Astrocyte (in vitro differentiated cells and primary cell): ENCODE data around the gene C6orf62. TPM values are rescaled to one million over a fixed set of nuclear protein-coding genes. Genes with fewer than 3 reads are reported as not detected.
"Not testable (repeated sequence)": the region's sequence is repeated elsewhere in the genome, so short reads cannot be mapped to it uniquely, and the experiment has no call there.

Experiments
- DNase-seq: peaks from one replicate; pipeline ENCODE4 v3.0.0-alpha.2; 2010; ENCODE audit warnings: low read depth
- FAIRE-seq: peaks from 2 replicates; lab custom pipeline; 2011; peaks lifted over from hg19 to GRCh38; lab: Jason Lieb, UNC
- H2AFZ ChIP-seq: 2 replicates; pipeline ENCODE4 v1.6.0; 2012; ENCODE audit warnings: low read depth, low read length, inconsistent platforms
- H3K27ac ChIP-seq: 2 replicates; pipeline ENCODE4 v1.5.1; 2011; ENCODE audit warnings: low read depth, low read length, inconsistent platforms
- H3K27me3 ChIP-seq: 2 replicates; pipeline ENCODE4 v1.6.0; 2011; ENCODE audit warnings: low read length, inconsistent platforms; ENCODE audit not compliant: insufficient read depth
- H3K36me3 ChIP-seq: 2 replicates; pipeline ENCODE4 v1.5.1; 2011; ENCODE audit warnings: low read length, inconsistent platforms; ENCODE audit not compliant: insufficient read depth
- H3K4me1 ChIP-seq: 2 replicates; pipeline ENCODE4 v1.5.1; 2011; ENCODE audit warnings: low read length, inconsistent platforms; ENCODE audit not compliant: insufficient read depth
- H3K4me2 ChIP-seq: 2 replicates; pipeline ENCODE4 v1.6.0; 2012; ENCODE audit warnings: low read length, inconsistent platforms
- H3K4me3 ChIP-seq: 2 replicates; pipeline ENCODE4 v1.5.1; 2011; ENCODE audit warnings: low read depth, mild to moderate bottlenecking, low read length, inconsistent platforms; ENCODE audit not compliant: insufficient read depth
- H3K79me2 ChIP-seq: 2 replicates; pipeline ENCODE4 v1.6.0; 2012; ENCODE audit warnings: mild to moderate bottlenecking, low read length, inconsistent platforms; ENCODE audit not compliant: insufficient read depth
- H3K9ac ChIP-seq: 2 replicates; pipeline ENCODE4 v1.6.0; 2012; ENCODE audit warnings: mild to moderate bottlenecking, low read length, inconsistent platforms
- H3K9me3 ChIP-seq: 2 replicates; pipeline ENCODE4 v1.5.1; 2012; ENCODE audit warnings: low read depth, mild to moderate bottlenecking, low read length, inconsistent platforms; ENCODE audit not compliant: insufficient read depth
- H4K20me1 ChIP-seq: 2 replicates; pipeline ENCODE4 v1.6.0; 2012; ENCODE audit warnings: low read length, inconsistent platforms; ENCODE audit not compliant: insufficient read depth
- H3K27ac Mint-ChIP-seq: one replicate; pipeline ENCODE4 v1.8.0; 2021; ENCODE audit warnings: mild to moderate bottlenecking, mixed read lengths; ENCODE audit not compliant: unreplicated experiment
- H3K27me3 Mint-ChIP-seq: one replicate; pipeline ENCODE4 v1.8.0; 2021; ENCODE audit warnings: low read depth, mixed read lengths; ENCODE audit not compliant: unreplicated experiment
- H3K36me3 Mint-ChIP-seq: one replicate; pipeline ENCODE4 v1.8.0; 2021; ENCODE audit warnings: low read depth, mixed read lengths; ENCODE audit not compliant: unreplicated experiment
- H3K4me1 Mint-ChIP-seq: one replicate; pipeline ENCODE4 v1.8.0; 2021; ENCODE audit warnings: low read depth, mixed read lengths; ENCODE audit not compliant: unreplicated experiment
- H3K4me3 Mint-ChIP-seq: one replicate; pipeline ENCODE4 v1.8.0; 2021; ENCODE audit warnings: mild to moderate bottlenecking, moderate library complexity, mixed read lengths; ENCODE audit not compliant: unreplicated experiment
- H3K9me3 Mint-ChIP-seq: one replicate; pipeline ENCODE4 v1.8.0; 2021; ENCODE audit warnings: mild to moderate bottlenecking, mixed read lengths; ENCODE audit not compliant: unreplicated experiment
- CTCF ChIP-seq: IDR thresholded peaks from 2 replicates; pipeline ENCODE4 v1.5.1; 2011; ENCODE audit warnings: low read depth, mild to moderate bottlenecking, inconsistent platforms, low read length, moderate library complexity; ENCODE audit not compliant: insufficient read depth
- EZH2 ChIP-seq: IDR thresholded peaks from 2 replicates; pipeline ENCODE4 v1.6.1; 2012; ENCODE audit warnings: mild to moderate bottlenecking, low read length, inconsistent platforms; ENCODE audit not compliant: insufficient read depth
- total RNA-seq: library from RNA; stranded (reverse); gene quantifications from 2 replicates; pipeline ENCODE4 v1.2.1, GENCODE V29; 2021

C6orf62 gene
- total RNA-seq, 1 donor from 2014 or later = 162 TPM

- no peaks in the 10 kb centered on the region for H3K36me3 ChIP-seq
- no peaks in the 10 kb centered on the region for H4K20me1 ChIP-seq
- H3K27ac ChIP-seq = no peak overlapping the region
- H3K4me3 ChIP-seq = no peak overlapping the region
- Mint-ChIP-seq H3K4me3 (no peak overlapping the region), H3K4me1 (peaks cover 3% of the 10 kb centered on the region), H3K9me3 (no peaks in the 10 kb centered on the region), H3K27me3 (no peaks in the 10 kb centered on the region), H3K36me3 (peaks cover 4% of the 10 kb centered on the region), H3K27ac (no peak overlapping the region)
- H3K9me3 ChIP-seq = no peaks in the 10 kb centered on the region
- H3K4me1 ChIP-seq = no peaks in the 10 kb centered on the region
- no peak overlapping the region for H2AFZ ChIP-seq
- no peak overlapping the region for H3K4me2 ChIP-seq
- no peaks in the 10 kb centered on the region for H3K79me2 ChIP-seq
- FAIRE-seq (no peak), DNase-seq (no peak)
- H3K27me3 ChIP-seq = no peaks in the 10 kb centered on the region
- H3K9ac ChIP-seq = no peak overlapping the region
- no peak for TF ChIP-seq EZH2
- no peak for TF ChIP-seq CTCF
Measured at GRCh38 chr6:24686408-24686807, 32.5 kb downstream of the C6orf62 start.

GRCh38 chr6:24683297-24684296 is 35.4 kb downstream of the C6orf62 start:
- Histone ChIP-seq H4K20me1 (no peaks in the 10 kb centered on the region), H3K79me2 (no peaks in the 10 kb centered on the region), H3K27me3 (no peaks in the 10 kb centered on the region), H3K4me1 (no peaks in the 10 kb centered on the region), H3K4me3 (no peak overlapping the region), H2AFZ (no peak overlapping the region), H3K36me3 (no peaks in the 10 kb centered on the region), H3K4me2 (no peak overlapping the region), H3K27ac (no peak overlapping the region), H3K9ac (no peak overlapping the region), H3K9me3 (no peaks in the 10 kb centered on the region)
- no peak for TF ChIP-seq EZH2
- no peak for TF ChIP-seq CTCF
- Mint-ChIP-seq H3K4me1 (peaks cover 3% of the 10 kb centered on the region), H3K27me3 (no peaks in the 10 kb centered on the region), H3K36me3 (peaks cover 4% of the 10 kb centered on the region), H3K4me3 (no peak overlapping the region), H3K27ac (no peak overlapping the region), H3K9me3 (no peaks in the 10 kb centered on the region)
- FAIRE-seq (no peak), DNase-seq (no peak)

- Histone ChIP-seq H3K36me3 (no peaks in the 10 kb centered on the region), H4K20me1 (no peaks in the 10 kb centered on the region), H3K4me1 (no peaks in the 10 kb centered on the region), H3K9ac (no peak overlapping the region), H3K9me3 (no peaks in the 10 kb centered on the region), H3K27me3 (no peaks in the 10 kb centered on the region), H3K4me2 (no peak overlapping the region), H2AFZ (no peak overlapping the region), H3K79me2 (no peaks in the 10 kb centered on the region), H3K27ac (no peak overlapping the region), H3K4me3 (no peak overlapping the region)
- FAIRE-seq = no peak
- H3K36me3 Mint-ChIP-seq = peaks cover 4% of the 10 kb centered on the region
- no peaks in the 10 kb centered on the region for H3K27me3 Mint-ChIP-seq
- H3K27ac Mint-ChIP-seq = no peak overlapping the region
- peaks cover 4% of the 10 kb centered on the region for H3K9me3 Mint-ChIP-seq
- no peak for DNase-seq
- peaks cover 3% of the 10 kb centered on the region for H3K4me1 Mint-ChIP-seq
- TF ChIP-seq EZH2 (no peak), CTCF (no peak)
- no peak overlapping the region for H3K4me3 Mint-ChIP-seq
Measured at GRCh38 chr6:24680582-24680981, 38.4 kb downstream of the C6orf62 start.

GRCh38 chr6:24678792-24679352 is 40.1 kb downstream of the C6orf62 start:
- FAIRE-seq = not testable (repeated sequence)

More at GRCh38 chr6:24678792-24679352, 40.1 kb downstream of the C6orf62 start:
- H3K9me3 ChIP-seq, H3K9ac ChIP-seq, H3K4me3 ChIP-seq, H3K36me3 Mint-ChIP-seq, H3K27me3 ChIP-seq, H3K9me3 Mint-ChIP-seq, H3K36me3 ChIP-seq, H4K20me1 ChIP-seq, H3K4me2 ChIP-seq, H3K4me1 ChIP-seq, H3K79me2 ChIP-seq, H3K4me3 Mint-ChIP-seq, H2AFZ ChIP-seq, H3K4me1 Mint-ChIP-seq, H3K27me3 Mint-ChIP-seq, H3K27ac Mint-ChIP-seq, DNase-seq, H3K27ac ChIP-seq: not testable (repeated sequence)
